Activated T-helper 17 cell treated with anti-CD3 and anti-CD28 coated beads, Interleukin-2, amount 50 U/mL, for 72 hours (primary cell): ENCODE data around the gene SH2D1B. TPM values are rescaled to one million over a fixed set of nuclear protein-coding genes. Genes with fewer than 3 reads are reported as not detected.

ENCODE experiments used
- ATAC-seq: fragments of 150-1000 bp; cut with Tn5 transposase; replicated peaks from 2 replicates; pipeline ENCODE4 v1.10.0; 2021; ENCODE audit warnings: mild to moderate bottlenecking, moderate library complexity
- H3K27ac Mint-ChIP-seq: one replicate; pipeline ENCODE4 v1.8.0; 2022; ENCODE audit warnings: mixed read lengths
- H3K27me3 Mint-ChIP-seq: one replicate; pipeline ENCODE4 v1.8.0; 2022; ENCODE audit warnings: mixed read lengths
- H3K36me3 Mint-ChIP-seq: one replicate; pipeline ENCODE4 v1.8.0; 2022; ENCODE audit warnings: low read depth, mild to moderate bottlenecking, mixed read lengths
- H3K4me1 Mint-ChIP-seq: one replicate; pipeline ENCODE4 v1.8.0; 2022; ENCODE audit warnings: mixed read lengths
- H3K4me3 Mint-ChIP-seq: one replicate; pipeline ENCODE4 v1.8.0; 2022; ENCODE audit warnings: mild to moderate bottlenecking, mixed read lengths
- H3K9me3 Mint-ChIP-seq: one replicate; pipeline ENCODE4 v1.8.0; 2022; ENCODE audit warnings: mixed read lengths
- total RNA-seq, 2 donors: library from RNA; stranded (reverse); gene quantifications; one replicate each; pipeline ENCODE4 v1.2.3, GENCODE V29; 2022

The SH2D1B gene
- total RNA-seq, 2 donors from 2014 or later = not detected

DNA sequence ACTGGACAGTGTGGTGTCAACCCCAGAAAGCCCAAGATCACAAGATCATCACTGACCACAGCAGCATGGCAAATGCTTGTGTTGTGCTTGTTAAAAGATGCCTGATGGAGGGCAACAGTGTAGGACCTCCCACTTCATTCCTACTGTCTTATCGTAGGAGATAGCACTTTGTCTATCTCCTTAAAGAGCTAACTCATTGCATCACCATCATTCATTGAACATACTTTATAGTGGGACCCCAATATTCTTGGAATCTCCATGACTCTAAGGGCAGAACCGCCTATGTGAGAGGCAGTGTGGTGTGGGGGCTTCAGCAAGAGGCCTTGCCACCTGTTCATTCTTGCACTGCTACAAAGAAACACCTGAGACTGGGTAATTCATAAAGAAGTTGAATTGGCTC, 5.0 kb upstream of the SH2D1B start:
- Mint-ChIP-seq H3K36me3 (no peaks in the 10 kb centered on the region), H3K4me1 (no peaks in the 10 kb centered on the region), H3K27me3 (peaks cover 34% of the 10 kb centered on the region), H3K4me3 (no peak overlapping the region), H3K27ac (no peak overlapping the region), H3K9me3 (no peaks in the 10 kb centered on the region)
- no peak for ATAC-seq

DNA sequence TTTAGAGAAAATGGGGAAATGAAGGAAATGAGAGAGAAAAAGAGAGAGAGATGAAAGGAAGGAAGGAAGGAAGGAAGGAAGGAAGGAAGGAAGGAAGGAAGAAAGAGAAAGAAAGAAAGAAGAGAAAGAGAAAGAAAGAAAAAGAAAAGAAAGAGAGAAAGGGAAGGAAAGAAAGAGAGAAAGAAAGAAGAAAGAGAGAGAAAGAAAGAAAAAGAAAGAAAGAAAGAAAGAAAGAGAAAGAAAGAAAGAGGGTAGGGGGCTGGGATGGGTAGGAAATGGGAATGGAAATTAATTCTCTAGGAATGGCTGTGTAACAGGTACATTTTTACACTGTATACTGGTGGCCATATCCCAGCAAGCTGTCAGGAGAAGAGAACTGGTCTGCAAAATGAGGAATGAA, 4.3 kb upstream of the SH2D1B start:
- no peaks in the 10 kb centered on the region for H3K9me3 Mint-ChIP-seq
- no peaks in the 10 kb centered on the region for H3K4me1 Mint-ChIP-seq
- no peak overlapping the region for H3K4me3 Mint-ChIP-seq
- no peaks in the 10 kb centered on the region for H3K36me3 Mint-ChIP-seq
- ATAC-seq = no peak
- peaks cover 33% of the 10 kb centered on the region for H3K27me3 Mint-ChIP-seq
- H3K27ac Mint-ChIP-seq = no peak overlapping the region

DNA sequence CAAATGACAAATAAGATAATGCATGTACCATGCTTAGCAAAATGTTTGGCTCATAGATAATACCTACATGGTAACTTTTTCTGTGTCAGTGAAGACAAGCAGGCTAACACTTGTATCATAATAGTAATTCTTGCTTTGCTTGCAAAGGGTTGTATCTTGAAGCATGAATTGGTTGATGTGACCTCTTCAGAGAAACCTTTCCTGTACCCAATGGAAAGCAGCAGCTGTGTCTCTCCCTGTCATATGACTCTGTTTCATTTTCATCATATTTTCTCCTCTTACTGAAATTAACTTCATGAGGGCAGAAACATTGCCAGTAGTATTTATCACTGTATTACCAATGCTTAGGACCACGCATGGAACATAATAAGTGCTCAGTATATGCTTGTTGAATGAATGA, 4.4 kb downstream of the SH2D1B start:
- Mint-ChIP-seq H3K36me3 (no peaks in the 10 kb centered on the region), H3K27ac (no peak overlapping the region), H3K4me1 (no peaks in the 10 kb centered on the region), H3K27me3 (peaks cover 21% of the 10 kb centered on the region), H3K9me3 (no peaks in the 10 kb centered on the region), H3K4me3 (no peak overlapping the region)
- ATAC-seq = no peak

DNA sequence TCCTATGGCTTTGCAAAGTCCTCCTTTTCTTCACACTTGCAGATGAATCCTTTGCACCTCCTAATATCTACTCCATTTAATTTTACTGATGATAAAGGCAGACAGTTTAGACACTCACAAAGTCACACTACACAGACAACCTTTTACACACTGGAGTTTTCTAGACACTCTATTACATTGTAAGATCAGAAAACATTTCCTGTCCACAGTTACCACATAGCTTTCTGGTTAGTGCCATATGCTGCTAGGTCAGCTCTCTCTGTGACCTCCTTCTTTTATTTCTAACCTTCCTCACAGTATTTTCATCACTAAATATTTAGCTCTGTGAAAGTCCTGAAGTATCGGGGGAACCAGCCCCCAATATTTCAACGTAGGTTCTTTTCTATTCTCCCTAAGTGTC, 5.1 kb downstream of the SH2D1B start:
- no peak for ATAC-seq

DNA sequence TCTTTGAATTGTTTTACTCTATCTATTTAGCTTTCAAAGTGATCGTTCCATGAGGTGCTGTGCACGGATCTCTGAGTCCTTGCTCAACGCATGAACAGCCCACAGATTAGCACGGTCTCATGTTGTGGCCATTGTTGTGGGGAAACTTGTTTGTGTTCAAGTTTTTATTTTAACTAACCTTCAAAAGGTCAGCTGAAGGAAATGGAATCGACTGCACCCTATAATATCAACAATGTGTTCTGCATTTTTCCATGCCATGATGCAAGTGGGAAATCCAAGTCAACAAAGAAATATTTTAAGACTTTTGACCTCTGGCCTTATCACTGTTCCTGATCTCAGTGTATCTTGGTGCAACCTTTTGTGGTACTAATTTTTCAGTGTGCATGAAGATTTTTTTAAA, 6.1 kb downstream of the SH2D1B start:
- H3K4me3 Mint-ChIP-seq = no peak overlapping the region
- no peak overlapping the region for H3K27ac Mint-ChIP-seq
- no peaks in the 10 kb centered on the region for H3K4me1 Mint-ChIP-seq
- H3K9me3 Mint-ChIP-seq = no peaks in the 10 kb centered on the region
- no peaks in the 10 kb centered on the region for H3K36me3 Mint-ChIP-seq
- peaks cover 22% of the 10 kb centered on the region for H3K27me3 Mint-ChIP-seq
- ATAC-seq = no peak

More for the DNA sequence above, 5.1 kb downstream of the SH2D1B start:
- no peaks in the 10 kb centered on the region for H3K36me3 Mint-ChIP-seq
- H3K27me3 Mint-ChIP-seq = peaks cover 26% of the 10 kb centered on the region
- H3K4me1 Mint-ChIP-seq = no peaks in the 10 kb centered on the region
- H3K4me3 Mint-ChIP-seq = no peak overlapping the region
- no peaks in the 10 kb centered on the region for H3K9me3 Mint-ChIP-seq
- H3K27ac Mint-ChIP-seq = no peak overlapping the region

DNA sequence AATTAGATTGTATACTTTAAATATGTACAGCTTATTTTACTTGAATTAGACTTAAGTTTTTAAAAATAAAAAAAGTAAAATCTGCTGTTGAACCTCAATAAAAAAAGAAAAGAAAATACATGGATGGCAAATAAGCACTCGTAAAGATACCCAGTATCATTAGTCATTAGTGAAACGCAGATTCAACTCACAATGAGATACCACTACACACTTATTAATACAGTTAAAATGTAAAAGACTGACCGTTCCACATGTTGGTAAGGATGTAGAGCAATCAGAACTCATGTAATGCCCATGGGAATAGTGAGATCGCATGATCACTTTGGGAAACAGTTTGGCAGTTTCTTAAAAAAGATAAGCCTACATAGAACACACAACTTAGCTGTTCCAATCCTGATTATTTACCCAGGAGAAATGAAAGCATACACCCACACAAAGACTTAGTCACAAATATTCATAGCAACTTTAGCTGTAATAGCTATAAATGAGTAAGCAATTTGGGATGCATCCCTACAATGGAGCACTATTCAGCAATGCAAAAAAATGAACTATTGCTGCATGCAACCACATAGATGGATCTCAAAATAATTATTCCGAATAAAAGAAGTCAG, 7.3 kb downstream of the SH2D1B start:
- Mint-ChIP-seq H3K36me3 (no peaks in the 10 kb centered on the region), H3K27ac (no peak overlapping the region), H3K27me3 (peaks cover 26% of the 10 kb centered on the region), H3K4me3 (no peak overlapping the region), H3K4me1 (no peaks in the 10 kb centered on the region), H3K9me3 (no peaks in the 10 kb centered on the region)
- ATAC-seq = no peak

DNA sequence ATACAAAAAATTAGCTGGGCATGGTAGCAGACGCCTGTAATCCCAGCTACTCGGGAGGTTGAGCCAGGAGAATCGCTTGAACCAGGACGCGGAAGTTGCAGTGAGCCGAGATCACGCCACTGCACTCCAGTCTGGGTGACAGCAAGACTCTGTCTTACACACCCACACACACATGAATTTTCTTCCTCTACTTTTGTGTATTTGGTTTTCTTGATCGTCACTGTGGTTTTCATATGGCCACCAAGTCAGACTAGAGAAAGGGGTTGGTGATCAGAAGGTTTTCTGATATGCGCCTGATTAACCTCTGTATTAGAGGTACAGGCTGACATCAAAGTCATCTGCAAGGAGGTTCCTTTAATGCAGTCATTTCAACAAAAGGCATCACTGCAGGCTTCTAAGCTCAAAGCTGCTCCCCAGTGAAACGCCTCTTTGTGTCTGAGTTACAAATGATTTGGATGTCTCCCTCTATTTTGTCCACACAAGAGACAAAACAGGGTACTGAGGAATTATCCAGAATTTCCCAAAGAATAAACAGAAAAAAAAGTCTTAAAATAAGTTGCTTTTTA, 11.1 kb downstream of the SH2D1B start:
- ATAC-seq = no peak
- Mint-ChIP-seq H3K36me3 (no peaks in the 10 kb centered on the region), H3K4me3 (no peak overlapping the region), H3K9me3 (no peaks in the 10 kb centered on the region), H3K27ac (no peak overlapping the region), H3K4me1 (no peaks in the 10 kb centered on the region), H3K27me3 (peaks cover 43% of the 10 kb centered on the region)

DNA sequence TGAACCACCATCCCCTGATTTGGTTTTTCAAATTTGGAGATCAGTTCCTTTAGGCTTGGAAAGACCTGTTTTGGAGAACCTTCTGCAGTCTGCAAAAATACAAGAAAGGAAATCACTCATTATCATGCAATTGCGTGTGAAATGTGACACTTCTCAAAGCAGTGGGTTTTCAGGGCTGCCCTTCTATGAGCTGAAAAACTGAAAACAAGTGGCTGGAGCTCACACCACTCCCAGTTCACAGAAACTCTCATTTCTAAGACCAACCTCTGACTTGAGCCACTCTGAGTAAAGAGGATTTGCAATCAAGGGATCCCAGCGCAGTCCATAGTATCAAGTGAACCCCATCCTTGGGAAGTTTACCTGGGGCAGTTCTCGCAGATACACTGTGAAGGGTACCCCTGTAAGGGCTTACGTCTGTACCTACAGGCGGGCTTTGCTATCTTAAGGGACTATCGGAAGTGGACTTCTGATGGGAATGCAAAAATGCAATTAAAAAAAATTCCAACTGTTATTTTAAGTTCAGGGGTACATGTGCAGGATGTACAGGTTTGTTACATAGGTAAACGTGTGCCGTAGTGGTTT, 12.8 kb downstream of the SH2D1B start:
- no peaks in the 10 kb centered on the region for H3K4me1 Mint-ChIP-seq
- H3K4me3 Mint-ChIP-seq = no peak overlapping the region
- no peak for ATAC-seq

DNA sequence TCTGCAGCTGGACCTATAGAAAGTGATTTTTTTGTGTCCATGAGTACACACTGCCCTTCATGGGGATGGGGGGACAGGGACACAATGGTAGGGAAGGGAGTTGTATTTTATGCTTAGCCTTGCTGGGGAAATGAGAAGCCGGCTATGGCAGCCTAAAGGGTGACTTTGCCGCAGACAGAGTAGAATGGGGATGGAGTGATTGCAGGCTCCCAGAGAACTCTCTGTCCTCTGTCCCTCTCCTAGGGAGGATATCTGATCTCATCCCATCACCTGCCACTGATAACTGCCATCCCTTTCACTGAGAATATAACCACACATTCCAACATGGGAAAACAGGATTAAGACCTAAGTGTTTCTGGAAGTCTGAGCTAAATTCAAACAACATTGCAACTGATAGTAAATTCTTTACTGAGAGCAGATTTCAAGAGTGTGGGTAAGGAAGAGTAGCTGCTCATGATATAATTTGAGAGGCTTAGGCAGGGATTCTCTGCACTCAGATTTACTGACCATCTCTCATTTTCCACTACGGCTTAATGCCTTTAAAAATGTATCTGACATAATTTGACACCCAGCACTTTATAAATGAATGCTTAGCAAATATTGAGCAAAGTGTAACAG, 13.9 kb downstream of the SH2D1B start:
- no peak for ATAC-seq
- Mint-ChIP-seq H3K27ac (no peak overlapping the region), H3K4me3 (no peak overlapping the region), H3K36me3 (no peaks in the 10 kb centered on the region), H3K27me3 (peaks cover 42% of the 10 kb centered on the region), H3K4me1 (no peaks in the 10 kb centered on the region), H3K9me3 (no peaks in the 10 kb centered on the region)

More for the DNA sequence above, 12.8 kb downstream of the SH2D1B start:
- Mint-ChIP-seq H3K9me3 (no peaks in the 10 kb centered on the region), H3K36me3 (no peaks in the 10 kb centered on the region), H3K27me3 (peaks cover 46% of the 10 kb centered on the region), H3K27ac (no peak overlapping the region)

DNA sequence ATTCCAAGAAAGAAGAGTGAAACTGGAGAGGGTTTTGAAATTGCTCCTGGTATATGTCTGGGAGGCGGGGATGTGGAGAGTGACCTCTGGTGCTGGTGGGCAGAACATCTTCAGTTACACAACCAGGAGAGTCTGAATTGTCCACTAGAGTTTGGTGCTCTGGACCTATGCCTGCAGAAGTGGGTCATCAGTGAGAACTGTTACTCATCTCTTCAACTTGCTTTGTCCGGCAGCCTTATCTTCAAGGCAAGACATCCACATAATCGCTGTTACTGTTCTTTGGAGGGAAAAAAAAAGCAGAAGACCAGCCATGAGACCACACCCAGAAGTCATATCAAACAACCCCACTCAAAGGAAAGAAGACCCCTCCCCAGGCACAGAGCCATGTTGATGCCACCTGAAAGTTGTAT, 14.9 kb downstream of the SH2D1B start:
- Mint-ChIP-seq H3K36me3 (no peaks in the 10 kb centered on the region), H3K4me3 (no peak overlapping the region), H3K4me1 (no peaks in the 10 kb centered on the region), H3K27me3 (peaks cover 38% of the 10 kb centered on the region), H3K9me3 (no peaks in the 10 kb centered on the region), H3K27ac (no peak overlapping the region)
- ATAC-seq = no peak

DNA sequence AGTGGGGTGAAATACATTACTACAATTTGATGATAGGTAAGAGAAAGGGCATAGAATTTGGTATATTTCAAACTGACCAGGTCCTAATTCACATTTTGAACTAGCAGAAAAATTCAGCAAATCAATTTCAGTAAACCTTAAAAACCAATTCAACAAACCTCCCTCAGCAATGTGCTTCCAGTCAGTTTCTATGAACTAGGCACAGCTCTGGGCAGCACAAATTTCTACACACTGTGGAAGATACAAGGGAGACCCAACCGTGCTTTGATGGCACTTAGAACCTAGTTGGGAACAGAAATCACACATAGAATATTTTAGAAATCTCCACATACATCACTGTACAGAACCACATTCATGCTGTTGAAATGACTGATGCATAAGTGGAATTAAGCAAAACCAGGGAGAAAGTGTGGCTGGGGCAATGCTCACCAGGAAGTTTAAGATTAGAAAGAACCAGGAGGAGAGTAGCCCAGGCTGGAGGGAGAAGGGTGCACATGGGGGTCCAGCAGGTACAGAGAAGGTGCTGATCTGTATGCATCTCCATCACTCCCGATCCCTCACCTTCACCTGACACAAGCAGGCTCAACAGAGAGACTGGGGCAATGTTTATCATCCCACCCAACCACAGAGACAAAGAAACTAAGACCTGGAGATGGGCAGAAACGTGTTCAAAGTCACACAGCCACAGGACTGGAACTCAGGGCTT, 15.6 kb downstream of the SH2D1B start:
- Mint-ChIP-seq H3K36me3 (no peaks in the 10 kb centered on the region), H3K4me3 (no peak overlapping the region), H3K9me3 (no peaks in the 10 kb centered on the region), H3K4me1 (no peaks in the 10 kb centered on the region), H3K27ac (no peak overlapping the region), H3K27me3 (peaks cover 35% of the 10 kb centered on the region)
- ATAC-seq = no peak

DNA sequence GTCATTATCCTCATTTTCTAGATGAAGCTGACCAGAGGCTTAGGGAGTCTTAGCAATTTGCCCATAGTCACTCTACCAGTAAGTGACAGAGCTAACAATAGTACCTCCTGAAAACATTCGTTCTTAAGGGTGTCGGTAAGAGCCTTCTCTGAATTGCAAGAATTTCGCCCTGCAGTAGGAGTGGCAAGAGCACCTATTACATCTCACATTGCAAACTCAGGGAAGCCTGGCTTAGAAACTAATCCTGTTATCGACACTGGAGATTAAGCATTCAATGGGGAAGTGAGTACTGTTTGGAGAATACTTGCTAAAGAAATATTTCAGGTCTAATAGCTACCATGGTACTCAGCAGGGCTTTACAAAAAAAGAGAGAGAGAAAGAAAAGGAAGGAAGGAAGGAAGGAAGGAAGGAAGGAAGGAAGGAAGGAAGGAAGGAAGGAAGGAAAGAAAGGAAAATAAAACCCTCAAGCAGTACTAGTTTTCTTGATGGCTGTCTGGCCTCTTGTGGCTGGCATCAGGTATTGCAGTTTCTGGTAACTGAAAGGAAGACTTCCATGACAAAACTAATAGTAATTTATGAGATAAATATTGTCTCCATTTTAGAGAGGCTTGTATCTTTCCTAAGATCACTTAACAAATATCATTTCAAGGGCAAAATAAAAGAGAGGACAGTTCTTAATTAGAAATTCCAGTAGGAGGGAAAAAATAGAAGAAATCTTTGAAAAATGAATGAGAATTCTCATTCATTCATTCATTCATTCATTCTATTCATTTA, 20.0 kb downstream of the SH2D1B start:
- H3K4me1 Mint-ChIP-seq = no peaks in the 10 kb centered on the region
- ATAC-seq = no peak
- H3K4me3 Mint-ChIP-seq = no peak overlapping the region
- peaks cover 18% of the 10 kb centered on the region for H3K27me3 Mint-ChIP-seq
- no peaks in the 10 kb centered on the region for H3K36me3 Mint-ChIP-seq
- no peaks in the 10 kb centered on the region for H3K9me3 Mint-ChIP-seq
- no peak overlapping the region for H3K27ac Mint-ChIP-seq

DNA sequence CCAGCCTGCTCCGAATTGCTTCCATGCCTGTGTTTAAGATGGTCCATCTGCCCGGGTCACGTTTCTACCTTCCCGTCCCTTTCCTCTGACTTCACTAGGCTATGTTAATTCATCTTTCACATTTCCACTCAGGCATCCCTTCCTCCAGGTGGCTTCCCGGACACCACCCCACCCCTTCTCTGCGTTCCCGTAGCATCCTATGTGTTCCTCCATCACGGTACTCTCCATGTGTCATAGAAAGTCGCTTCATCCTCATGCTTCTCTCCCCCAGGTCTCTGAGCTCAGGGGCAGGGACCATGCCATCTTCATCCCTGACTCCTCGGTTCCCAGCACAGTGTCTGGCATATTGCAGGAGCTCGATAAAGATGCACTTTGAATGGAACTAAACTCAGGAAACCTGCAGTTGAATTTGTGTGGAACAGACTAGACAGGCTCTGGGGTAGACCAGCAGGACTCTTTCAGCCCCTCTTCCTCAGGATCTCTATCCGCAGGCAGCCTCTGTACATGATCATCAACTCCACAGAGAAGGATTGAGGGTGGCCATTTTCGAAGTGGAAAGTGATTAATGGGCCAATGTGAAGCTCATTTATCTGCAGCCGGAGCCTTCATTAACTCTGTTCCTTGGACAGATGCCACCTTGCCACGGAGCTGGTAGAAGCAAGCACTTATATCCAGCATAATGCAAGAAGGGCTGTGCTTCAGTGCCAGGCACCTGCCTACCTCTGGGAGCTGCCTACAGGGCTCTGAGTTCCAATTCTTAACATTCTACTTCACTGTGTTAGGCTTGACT, 21.3 kb downstream of the SH2D1B start:
- Mint-ChIP-seq H3K36me3 (no peaks in the 10 kb centered on the region), H3K4me3 (no peak overlapping the region), H3K27me3 (peaks cover 15% of the 10 kb centered on the region), H3K9me3 (no peaks in the 10 kb centered on the region), H3K4me1 (no peaks in the 10 kb centered on the region), H3K27ac (no peak overlapping the region)
- no peak for ATAC-seq
